SJCRH30 (cell line): ENCODE measurements around the gene ULBP1. TPM values are rescaled to one million over a fixed set of nuclear protein-coding genes. Genes with fewer than 3 reads are reported as not detected.
"Not testable (repeated sequence)": the region's sequence is repeated elsewhere in the genome, so short reads cannot be mapped to it uniquely, and the experiment has no call there.

ENCODE experiments used
- DNase-seq, 2 experiments: peaks; one replicate each; pipeline ENCODE4 v3.0.0-alpha.2; 2015 to 2020
- H3K27ac ChIP-seq: fragments of 250-450 bp; sonication (Bioruptor Pico); 2 replicates; pipeline ENCODE4 v1.5.1; 2020; ENCODE audit warnings: mild to moderate bottlenecking, moderate library complexity
- H3K27me3 ChIP-seq: fragments of 250-450 bp; sonication (Bioruptor Pico); 2 replicates; pipeline ENCODE4 v1.5.1; 2020; ENCODE audit warnings: mild to moderate bottlenecking, moderate library complexity
- H3K36me3 ChIP-seq: fragments of 250-450 bp; sonication (Bioruptor Pico); 2 replicates; pipeline ENCODE4 v1.5.1; 2020; ENCODE audit warnings: mild to moderate bottlenecking, moderate library complexity
- H3K4me1 ChIP-seq: fragments of 250-450 bp; sonication (Bioruptor Pico); 2 replicates; pipeline ENCODE4 v1.5.1; 2020; ENCODE audit warnings: mild to moderate bottlenecking, moderate library complexity
- H3K4me3 ChIP-seq: fragments of 250-450 bp; sonication (Bioruptor Pico); 2 replicates; pipeline ENCODE4 v1.5.1; 2020; ENCODE audit warnings: mild to moderate bottlenecking, moderate library complexity
- H3K9me3 ChIP-seq: fragments of 250-450 bp; sonication (Bioruptor Pico); replicated peaks from 2 replicates; pipeline ENCODE4 v1.5.1; 2020; ENCODE audit warnings: mild to moderate bottlenecking, moderate library complexity
- total RNA-seq: library from RNA; depleted of rRNA; stranded (reverse); fragments of >200 nt; shearing (Covaris generic); gene quantifications from 2 replicates; pipeline ENCODE4 v1.2.3, GENCODE V29; 2014

The ULBP1 gene
- total RNA-seq, 1 experiment from 2014 or later, result 1.7 TPM

DNA sequence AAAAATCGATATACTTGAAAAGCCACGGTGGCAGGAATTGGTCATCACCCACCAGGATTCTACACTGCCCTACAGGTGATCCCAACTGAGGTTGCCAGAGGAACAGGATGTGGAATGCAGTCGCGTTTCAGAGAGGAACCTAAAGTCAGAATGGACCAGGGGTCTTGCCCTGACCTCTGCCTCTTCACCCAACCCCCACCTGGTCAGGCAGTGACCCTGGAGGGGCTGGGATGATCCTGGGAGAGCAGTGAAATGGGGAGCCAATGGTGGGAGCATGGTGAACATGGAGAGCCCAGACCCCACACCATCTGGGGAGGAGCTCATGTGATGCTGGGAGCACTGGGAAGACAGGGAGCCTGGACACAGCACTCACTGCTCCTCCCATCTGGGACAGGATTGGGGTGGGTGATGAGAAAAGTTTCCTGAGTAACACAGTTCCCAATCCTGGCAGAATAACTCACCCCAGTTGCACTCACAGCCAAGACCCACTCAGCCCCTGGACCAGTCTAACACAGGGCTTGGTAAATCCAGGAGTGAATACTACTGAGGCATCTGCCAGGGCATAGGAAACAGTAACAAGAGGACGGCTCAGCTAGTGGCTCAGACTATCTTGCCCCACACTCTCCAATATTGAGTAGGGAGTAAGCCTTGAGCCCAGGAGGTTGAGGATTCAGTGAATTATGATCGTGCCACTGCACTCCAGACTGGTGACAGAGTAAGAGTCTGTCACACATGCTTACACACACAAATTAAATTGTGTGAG is 23.7 kb upstream of the ULBP1 start:
- Histone ChIP-seq H3K4me3 (no peak overlapping the region), H3K9me3 (no peaks in the 10 kb centered on the region), H3K27me3 (peaks cover 23% of the 10 kb centered on the region), H3K36me3 (no peaks in the 10 kb centered on the region), H3K27ac (no peak overlapping the region), H3K4me1 (no peaks in the 10 kb centered on the region)
- no peak for DNase-seq

DNA sequence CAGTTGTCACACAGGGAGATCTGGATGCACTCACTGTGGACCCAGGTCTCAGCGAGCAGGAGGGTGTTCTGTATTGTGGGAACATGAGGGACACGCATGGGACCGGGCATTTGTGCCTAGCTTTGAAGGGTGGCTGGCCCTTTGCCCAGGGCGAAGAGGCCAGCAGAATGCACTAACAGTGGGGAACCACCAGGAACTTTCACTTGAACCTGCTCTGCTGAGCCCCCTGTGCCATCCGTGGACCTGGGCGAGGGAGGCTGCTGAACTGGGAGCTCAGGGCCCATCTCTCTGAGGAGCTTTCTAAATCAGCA is 23.1 kb upstream of the ULBP1 start:
- Histone ChIP-seq H3K27me3 (peaks cover 23% of the 10 kb centered on the region), H3K4me1 (no peaks in the 10 kb centered on the region), H3K36me3 (no peaks in the 10 kb centered on the region), H3K4me3 (no peak overlapping the region), H3K9me3 (no peaks in the 10 kb centered on the region), H3K27ac (no peak overlapping the region)
- DNase-seq, result no peak

DNA sequence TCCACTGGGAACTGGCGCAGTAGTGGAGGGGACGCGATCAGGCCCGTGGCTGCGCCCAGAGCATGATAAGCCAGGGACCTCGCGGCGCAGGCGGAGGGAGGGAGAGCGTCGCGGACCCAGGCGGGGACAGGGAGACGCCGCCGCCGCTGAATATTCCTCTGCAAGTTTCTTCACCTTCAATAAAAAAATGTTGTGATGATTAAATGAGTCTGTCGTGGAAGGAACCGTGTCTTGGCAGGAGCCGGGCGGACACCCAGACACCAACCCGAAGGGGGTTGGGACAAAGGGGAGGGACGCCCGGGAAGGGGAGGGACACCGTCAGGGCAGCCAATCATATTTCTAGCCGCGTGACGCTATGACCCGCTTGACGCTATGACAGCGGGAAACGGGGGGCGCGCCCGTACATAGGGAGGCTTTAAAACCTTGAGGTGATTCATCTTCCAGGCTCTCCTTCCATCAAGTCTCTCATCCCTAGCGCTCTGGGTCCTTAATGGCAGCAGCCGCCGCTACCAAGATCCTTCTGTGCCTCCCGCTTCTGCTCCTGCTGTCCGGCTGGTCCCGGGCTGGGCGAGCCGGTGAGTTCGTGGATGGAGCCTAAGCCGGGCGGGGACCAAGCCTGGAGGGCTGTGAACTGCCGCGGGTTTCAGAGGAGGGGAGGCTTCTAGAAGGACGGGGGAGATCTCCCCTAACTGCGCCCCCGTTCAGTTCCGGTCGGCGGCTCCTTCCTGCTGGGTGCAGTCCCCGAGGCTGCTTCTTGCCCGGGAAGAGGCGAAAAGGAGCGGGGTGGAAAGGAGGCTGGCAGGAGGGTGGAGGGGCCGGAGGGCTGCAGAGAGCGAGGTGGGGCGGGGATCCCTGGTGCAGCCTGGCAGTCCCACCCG is 21.9 kb upstream of the ULBP1 start, which contains the start of gene ULBP2:
Gene ULBP2 (plus strand): TSS at position 432 of the 878 bp plus-strand sequence. CDS start 59 bp downstream, at position 491.
- H3K27me3 ChIP-seq, result peaks cover 23% of the 10 kb centered on the region
- no peak within 1 kb of the TSS for H3K27ac ChIP-seq
- H3K36me3 ChIP-seq, result no peaks in the 10 kb centered on the region
- peak within 1 kb of the TSS; percentile 58 for H3K4me3 ChIP-seq
- H3K9me3 ChIP-seq, result no peaks in the 10 kb centered on the region
- peak; percentile 90 to 91 for DNase-seq
- no peaks in the 10 kb centered on the region for H3K4me1 ChIP-seq

DNA sequence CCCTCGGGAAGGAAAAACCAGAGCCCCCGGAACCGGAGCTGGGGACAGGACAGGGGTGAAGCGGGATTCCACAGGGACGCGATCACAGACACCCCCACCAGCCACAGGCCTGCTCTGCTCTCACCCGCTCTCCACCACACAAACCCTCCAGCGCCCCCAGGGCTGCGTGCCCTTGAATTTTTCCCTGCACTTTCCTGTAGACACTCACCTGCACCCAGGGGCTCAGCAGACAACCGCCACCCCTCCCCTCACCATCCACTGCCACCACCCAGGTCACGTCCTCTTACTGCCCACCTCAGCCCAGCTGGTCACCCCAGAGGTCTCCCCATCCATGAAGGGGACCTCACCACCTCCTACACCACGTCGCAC is 21.3 kb upstream of the ULBP1 start:
- Histone ChIP-seq H3K27ac (no peak overlapping the region), H3K9me3 (no peaks in the 10 kb centered on the region), H3K4me3 (peak overlapping the region; percentile 58), H3K4me1 (no peaks in the 10 kb centered on the region), H3K36me3 (no peaks in the 10 kb centered on the region), H3K27me3 (peaks cover 23% of the 10 kb centered on the region)
- DNase-seq, result no peak

DNA sequence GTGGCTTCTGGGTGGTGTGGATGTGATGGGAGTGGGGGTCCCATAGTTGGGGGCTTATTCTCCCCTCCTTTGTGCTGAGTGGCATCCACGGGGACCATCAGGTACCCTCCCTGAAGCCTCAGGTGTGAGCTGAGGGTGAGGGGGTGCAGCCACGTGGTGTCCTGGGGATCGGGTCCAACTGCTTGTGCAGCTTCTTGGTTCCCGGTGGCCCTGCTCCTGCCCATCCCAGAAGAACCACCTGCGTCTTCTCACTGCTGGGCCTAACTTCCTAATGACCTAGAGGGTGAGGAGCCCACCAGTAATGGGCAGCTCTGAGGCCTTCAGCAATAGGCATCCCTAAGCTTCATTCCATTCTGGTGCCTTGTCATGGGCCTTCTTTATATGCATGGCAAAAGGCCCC is 20.4 kb upstream of the ULBP1 start:
- H3K4me3 ChIP-seq, DNase-seq: not testable (repeated sequence)
- H3K27me3 ChIP-seq, result peaks cover 21% of the 10 kb centered on the region

DNA sequence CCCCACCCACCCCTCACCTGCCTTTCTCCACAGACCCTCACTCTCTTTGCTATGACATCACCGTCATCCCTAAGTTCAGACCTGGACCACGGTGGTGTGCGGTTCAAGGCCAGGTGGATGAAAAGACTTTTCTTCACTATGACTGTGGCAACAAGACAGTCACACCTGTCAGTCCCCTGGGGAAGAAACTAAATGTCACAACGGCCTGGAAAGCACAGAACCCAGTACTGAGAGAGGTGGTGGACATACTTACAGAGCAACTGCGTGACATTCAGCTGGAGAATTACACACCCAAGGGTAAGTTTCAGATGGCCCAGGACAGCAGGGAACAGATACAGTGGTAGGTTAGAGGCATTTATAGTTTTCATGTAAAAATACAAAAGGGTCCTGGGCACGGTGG is 18.5 kb upstream of the ULBP1 start:
- not testable (repeated sequence) for H3K4me3 ChIP-seq, H3K9me3 ChIP-seq, H3K4me1 ChIP-seq, H3K27me3 ChIP-seq, H3K36me3 ChIP-seq, H3K27ac ChIP-seq, DNase-seq

More for the DNA sequence above, 20.4 kb upstream of the ULBP1 start:
- not testable (repeated sequence) for H3K36me3 ChIP-seq, H3K9me3 ChIP-seq, H3K27ac ChIP-seq, H3K4me1 ChIP-seq

DNA sequence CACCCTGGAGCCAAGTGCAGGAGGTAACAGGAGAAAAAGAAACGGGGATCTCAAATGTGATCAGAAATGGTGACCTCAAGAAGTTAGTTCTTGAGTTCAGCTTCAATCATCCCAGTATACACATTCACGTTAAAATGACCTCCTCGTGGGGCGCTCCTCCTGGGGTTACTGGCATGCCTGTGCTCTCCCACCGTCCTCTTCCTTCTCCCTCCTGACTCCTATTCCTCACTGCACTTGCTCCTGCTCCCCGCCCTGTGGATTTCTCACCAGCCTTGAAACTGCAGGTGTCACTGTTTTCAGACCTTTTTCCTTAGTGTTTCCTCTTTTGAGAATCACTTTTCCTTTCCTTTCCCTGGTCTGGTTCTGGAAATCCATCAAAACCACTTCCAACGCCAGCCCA is 17.1 kb upstream of the ULBP1 start:
- H3K27ac ChIP-seq, H3K4me3 ChIP-seq, DNase-seq, H3K27me3 ChIP-seq, H3K4me1 ChIP-seq, H3K36me3 ChIP-seq, H3K9me3 ChIP-seq: not testable (repeated sequence)

DNA sequence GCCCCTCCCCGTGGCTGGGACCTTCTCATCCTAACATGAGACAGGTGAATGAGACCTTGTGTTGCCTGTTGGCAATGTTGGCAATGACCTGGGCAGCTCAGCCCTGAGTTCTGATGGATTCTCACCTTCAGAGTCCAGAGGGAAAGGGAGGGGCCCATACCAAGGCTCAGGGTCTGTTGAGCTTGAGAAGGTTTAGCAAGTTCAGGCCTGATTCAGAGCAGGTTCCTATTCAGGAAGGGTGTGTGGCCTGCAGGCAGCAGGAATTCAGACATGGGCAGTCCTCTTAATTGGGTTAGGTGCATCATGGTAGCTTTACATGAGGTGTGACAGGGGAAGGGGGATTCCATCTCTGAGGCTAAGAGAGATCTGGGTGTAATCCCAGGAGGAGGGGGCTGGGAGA is 16.2 kb upstream of the ULBP1 start:
- not testable (repeated sequence) for DNase-seq, H3K36me3 ChIP-seq, H3K9me3 ChIP-seq

DNA sequence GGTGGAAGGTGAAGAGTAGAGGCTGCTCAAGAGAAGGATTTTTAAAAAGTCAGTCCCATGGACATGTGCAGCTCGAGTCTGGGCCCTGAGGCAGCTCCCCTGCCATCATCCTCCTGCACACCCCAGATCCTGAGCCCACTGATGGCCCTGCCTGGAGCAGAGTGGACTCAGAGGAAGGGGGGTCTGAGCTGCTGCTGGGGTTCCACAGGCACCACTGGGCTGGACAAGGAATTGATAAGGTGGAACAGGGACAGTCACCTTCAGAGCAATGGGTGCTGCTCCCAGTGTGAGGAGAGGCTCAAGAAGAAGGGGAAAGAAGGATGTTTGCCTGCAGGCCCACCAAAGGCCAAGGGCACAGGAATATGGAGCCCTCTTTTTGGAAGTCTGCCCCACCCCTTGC is 15.7 kb upstream of the ULBP1 start:
- no peaks in the 10 kb centered on the region for H3K36me3 ChIP-seq
- no peak overlapping the region for H3K4me3 ChIP-seq
- DNase-seq, result no peak
- H3K27me3 ChIP-seq, result no peaks in the 10 kb centered on the region; the same call in 1 of the 2 replicates
- H3K27ac ChIP-seq, result no peak overlapping the region
- no peaks in the 10 kb centered on the region for H3K9me3 ChIP-seq
- no peaks in the 10 kb centered on the region for H3K4me1 ChIP-seq

More for the DNA sequence above, 16.2 kb upstream of the ULBP1 start:
- not testable (repeated sequence) for H3K4me1 ChIP-seq, H3K27ac ChIP-seq, H3K4me3 ChIP-seq, H3K27me3 ChIP-seq

DNA sequence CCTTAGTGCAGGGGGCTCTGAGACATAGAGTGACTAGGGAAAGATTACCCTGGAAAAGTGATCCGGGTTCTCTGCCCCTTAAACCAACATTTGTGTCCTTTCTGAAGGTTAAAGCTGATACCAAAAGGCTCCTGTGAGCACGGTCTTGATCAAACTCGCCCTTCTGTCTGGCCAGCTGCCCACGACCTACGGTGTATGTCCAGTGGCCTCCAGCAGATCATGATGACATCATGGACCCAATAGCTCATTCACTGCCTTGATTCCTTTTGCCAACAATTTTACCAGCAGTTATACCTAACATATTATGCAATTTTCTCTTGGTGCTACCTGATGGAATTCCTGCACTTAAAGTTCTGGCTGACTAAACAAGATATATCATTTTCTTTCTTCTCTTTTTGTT is 15.1 kb upstream of the ULBP1 start:
- Histone ChIP-seq H3K36me3 (no peaks in the 10 kb centered on the region), H3K27ac (no peak overlapping the region), H3K27me3 (no peaks in the 10 kb centered on the region; the same call in 1 of the 2 replicates), H3K4me3 (no peak overlapping the region), H3K9me3 (no peaks in the 10 kb centered on the region), H3K4me1 (no peaks in the 10 kb centered on the region)
- DNase-seq, result no peak

DNA sequence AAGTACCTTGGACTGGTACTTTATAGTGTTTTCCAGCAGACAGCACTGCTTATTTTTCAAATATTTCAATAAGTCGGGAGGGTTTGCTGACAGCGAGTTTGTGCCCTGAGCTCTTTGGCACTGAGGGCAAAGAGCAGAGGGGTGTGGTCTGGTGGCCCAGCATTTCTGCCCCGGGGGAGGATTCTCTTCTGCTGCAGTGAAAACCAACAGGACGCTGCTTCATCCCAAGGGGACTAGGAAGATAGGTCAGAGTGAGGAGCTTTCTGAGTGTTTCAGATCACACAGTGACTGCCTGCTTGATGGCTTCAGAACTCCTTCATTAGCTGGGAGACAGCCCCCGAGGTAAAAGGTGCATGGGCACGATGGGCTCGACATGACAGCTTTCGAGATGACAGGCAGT is 13.3 kb upstream of the ULBP1 start:
- H3K4me3 ChIP-seq, result no peak overlapping the region
- H3K9me3 ChIP-seq, result no peaks in the 10 kb centered on the region
- H3K4me1 ChIP-seq, result no peaks in the 10 kb centered on the region
- H3K27ac ChIP-seq, result no peak overlapping the region
- no peaks in the 10 kb centered on the region for H3K36me3 ChIP-seq
- DNase-seq, result no peak
- no peaks in the 10 kb centered on the region; the same call in 1 of the 2 replicates for H3K27me3 ChIP-seq

DNA sequence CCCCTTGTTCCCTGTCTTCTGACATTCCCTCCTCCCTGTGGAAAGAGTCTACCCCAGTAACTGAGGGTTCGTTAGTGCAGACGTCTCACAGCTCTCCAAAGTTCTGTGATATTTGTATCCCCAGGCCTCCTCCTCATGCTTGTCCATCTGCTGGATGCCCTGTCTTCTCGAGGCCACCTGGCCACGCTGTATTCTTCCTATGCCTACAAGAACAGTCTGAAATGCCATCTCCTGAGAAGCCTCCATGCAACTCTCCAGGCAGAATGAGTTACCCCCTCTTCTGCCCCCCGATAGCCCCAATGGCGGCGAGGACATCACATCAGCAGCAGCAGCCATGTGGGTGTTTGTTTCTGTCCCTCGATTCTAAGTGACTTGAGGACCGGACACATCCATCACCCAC is 12.6 kb upstream of the ULBP1 start:
- Histone ChIP-seq H3K27me3 (peaks cover 3% of the 10 kb centered on the region; the same call in 1 of the 2 replicates), H3K27ac (no peak overlapping the region), H3K36me3 (no peaks in the 10 kb centered on the region), H3K4me1 (no peaks in the 10 kb centered on the region), H3K4me3 (no peak overlapping the region), H3K9me3 (no peaks in the 10 kb centered on the region)
- no peak for DNase-seq

DNA sequence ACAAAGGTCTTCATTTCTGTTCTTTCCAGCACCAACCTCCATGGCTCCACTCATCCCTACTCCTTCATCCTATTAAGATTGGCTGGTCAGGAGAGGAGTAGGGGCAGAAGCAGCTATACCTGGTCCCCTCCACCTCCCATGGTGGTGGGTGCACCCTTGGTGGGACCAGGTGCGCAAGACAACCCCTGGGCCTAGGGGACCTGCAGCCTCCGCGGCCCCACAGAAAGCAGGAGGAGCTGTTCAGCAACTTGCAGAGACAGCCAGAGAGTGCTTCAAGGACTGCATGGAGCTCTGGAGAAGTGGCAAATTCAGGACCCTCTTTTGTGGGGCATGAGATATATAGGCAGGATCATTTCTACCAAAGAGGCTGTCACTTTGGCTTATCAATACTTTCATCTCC is 12.1 kb upstream of the ULBP1 start:
- no peaks in the 10 kb centered on the region for H3K9me3 ChIP-seq
- no peak for DNase-seq
- H3K27me3 ChIP-seq, result peaks cover 3% of the 10 kb centered on the region; the same call in 1 of the 2 replicates
- H3K27ac ChIP-seq, result no peak overlapping the region
- no peaks in the 10 kb centered on the region for H3K4me1 ChIP-seq
- H3K4me3 ChIP-seq, result no peak overlapping the region
- H3K36me3 ChIP-seq, result no peaks in the 10 kb centered on the region

DNA sequence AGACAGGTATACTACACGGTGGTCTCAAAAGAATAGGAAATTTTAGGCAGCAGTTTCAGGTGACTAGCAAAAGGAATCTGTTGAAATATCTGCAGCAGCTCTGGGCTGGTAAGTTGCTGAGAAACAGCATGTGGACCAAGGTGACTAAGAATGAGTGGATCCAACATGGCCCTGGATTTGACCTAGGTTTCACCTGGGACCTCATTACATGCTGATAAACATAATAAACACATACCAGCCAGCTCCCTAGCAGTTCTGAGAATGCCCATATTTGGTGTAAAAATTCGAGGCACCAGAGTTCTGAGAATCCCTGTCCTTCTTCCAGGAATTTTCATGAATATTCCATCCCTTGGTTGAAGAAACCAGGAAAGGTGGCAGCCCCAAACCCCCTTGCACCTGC is 10.4 kb upstream of the ULBP1 start:
- H3K4me3 ChIP-seq, H3K36me3 ChIP-seq, DNase-seq, H3K27me3 ChIP-seq, H3K9me3 ChIP-seq, H3K4me1 ChIP-seq, H3K27ac ChIP-seq: not testable (repeated sequence)

DNA sequence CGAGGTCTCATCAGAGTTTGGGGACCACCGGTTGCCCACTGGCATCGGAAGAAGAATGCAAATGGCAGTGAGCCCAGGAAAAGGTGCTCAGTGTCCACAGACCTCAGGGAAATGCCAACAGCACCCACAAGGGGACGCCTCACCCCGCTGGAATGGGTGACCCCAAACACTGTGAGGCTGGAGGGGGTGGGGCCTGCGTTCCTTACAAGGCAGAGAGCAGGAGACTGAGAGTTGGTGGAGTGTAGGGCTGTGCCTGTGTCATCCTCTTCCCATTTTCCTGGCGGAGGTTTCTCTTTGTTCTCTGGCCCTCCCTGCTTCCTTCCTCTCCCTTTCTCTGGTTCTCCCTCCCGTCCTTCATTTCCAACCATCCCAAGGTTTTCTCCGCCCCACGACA is 9.8 kb upstream of the ULBP1 start:
- not testable (repeated sequence) for DNase-seq, H3K27ac ChIP-seq, H3K4me1 ChIP-seq, H3K9me3 ChIP-seq, H3K4me3 ChIP-seq, H3K36me3 ChIP-seq, H3K27me3 ChIP-seq
